H1 (cell line): Measurements from ENCODE around the gene IKZF1. TPM values are rescaled to one million over a fixed set of nuclear protein-coding genes. Genes with fewer than 3 reads are reported as not detected.

ENCODE experiments used
- BACH1 ChIP-seq: IDR thresholded peaks from 2 replicates; pipeline ENCODE4 v1.6.1; 2012; ENCODE audit warnings: low read length, improper control_type of control experiment
- BCL11A ChIP-seq, 2 experiments: IDR thresholded peaks; one replicate each; pipeline ENCODE4 v1.6.1; 2011; ENCODE audit warnings: low read depth in 2 of 2, low read length in 2 of 2, mild to moderate bottlenecking in 2 of 2
- BRCA1 ChIP-seq: IDR thresholded peaks from 2 replicates; pipeline ENCODE4 v1.6.1; 2012; ENCODE audit warnings: low read depth, low read length, improper control_type of control experiment
- CREB1 ChIP-seq: IDR thresholded peaks from 2 replicates; pipeline ENCODE4 v1.6.1; 2012; ENCODE audit warnings: inconsistent platforms
- EP300 ChIP-seq, 2 experiments: IDR thresholded peaks; 1 replicate in 1 of 2; 2 replicates in 1 of 2; pipeline ENCODE4 v1.6.1; 2011 to 2012; ENCODE audit warnings: low read depth in 2 of 2, low read length in 2 of 2, mild to moderate bottlenecking in 2 of 2, borderline replicate concordance in 1 of 2, inconsistent platforms in 1 of 2, moderate library complexity in 1 of 2
- EZH2 ChIP-seq: fragments of 200-600 bp; sonication (generic); IDR thresholded peaks from 2 replicates; pipeline ENCODE4 v1.7.1; 2012; ENCODE audit warnings: low read depth, mild to moderate bottlenecking, moderate library complexity, low read length, inconsistent platforms; ENCODE audit not compliant: severe bottlenecking
- HDAC2 ChIP-seq, 2 experiments: fragments of 300-600 bp in 1 of 2; sonication (generic) in 1 of 2; IDR thresholded peaks; 2 replicates each; pipeline ENCODE4 v1.6.1; 2011 to 2012; ENCODE audit warnings: low read depth in 2 of 2, low read length in 2 of 2, mild to moderate bottlenecking in 2 of 2, moderate library complexity in 2 of 2, borderline replicate concordance in 1 of 2, inconsistent platforms in 1 of 2
- JUND ChIP-seq: IDR thresholded peaks from 2 replicates; pipeline ENCODE4 v1.6.1; 2011; ENCODE audit warnings: mild to moderate bottlenecking, improper control_type of control experiment, low read length
- KDM4A ChIP-seq: IDR thresholded peaks from one replicate; pipeline ENCODE4 v1.7.1; 2012; ENCODE audit warnings: low read depth, mild to moderate bottlenecking, moderate library complexity, low read length, inconsistent platforms; ENCODE audit not compliant: severe bottlenecking
- NANOG ChIP-seq: IDR thresholded peaks from 2 replicates; pipeline ENCODE4 v1.6.1; 2011; ENCODE audit warnings: low read length, low read depth, mild to moderate bottlenecking, inconsistent platforms; ENCODE audit not compliant: insufficient read depth, poor library complexity, severe bottlenecking
- NRF1 ChIP-seq: IDR thresholded peaks from 2 replicates; pipeline ENCODE4 v1.6.1; 2011; ENCODE audit warnings: mild to moderate bottlenecking, low read depth, low read length, improper control_type of control experiment
- PHF8 ChIP-seq: fragments of 200-600 bp; sonication (generic); conservative IDR thresholded peaks from 2 replicates; pipeline ENCODE4 v1.7.1; 2012; ENCODE audit warnings: low read depth, mild to moderate bottlenecking, inconsistent platforms, low read length, moderate library complexity
- POLR2A ChIP-seq, 2 experiments: IDR thresholded peaks; 1 replicate in 1 of 2; 2 replicates in 1 of 2; pipeline ENCODE4 v1.6.1; 2011; ENCODE audit warnings: low read depth in 2 of 2, low read length in 2 of 2, mild to moderate bottlenecking in 2 of 2; ENCODE audit errors: control extremely low read depth in 1 of 2
- POLR2AphosphoS5 ChIP-seq: IDR thresholded peaks from 2 replicates; pipeline ENCODE4 v1.6.1; 2011; ENCODE audit warnings: low read depth, low read length
- RBBP5 ChIP-seq: IDR thresholded peaks from 2 replicates; pipeline ENCODE4 v1.7.1; 2012; ENCODE audit warnings: low read depth, mild to moderate bottlenecking, inconsistent platforms, low read length, moderate library complexity, borderline replicate concordance
- SIN3A ChIP-seq, 2 experiments: IDR thresholded peaks in 1 of 2; conservative IDR thresholded peaks in 1 of 2; 2 replicates each; pipeline ENCODE4 v1.6.1; 2011 to 2012; ENCODE audit warnings: low read length in 2 of 2, improper control_type of control experiment in 1 of 2, low read depth in 1 of 2, mild to moderate bottlenecking in 1 of 2
- SP2 ChIP-seq: IDR thresholded peaks from 2 replicates; pipeline ENCODE4 v1.6.1; 2012; ENCODE audit warnings: mild to moderate bottlenecking, low read length, inconsistent platforms
- SP4 ChIP-seq: IDR thresholded peaks from 2 replicates; pipeline ENCODE4 v1.6.1; 2012; ENCODE audit warnings: low read length, inconsistent platforms
- TAF1 ChIP-seq: IDR thresholded peaks from 2 replicates; pipeline ENCODE4 v1.6.1; 2011; ENCODE audit warnings: mild to moderate bottlenecking, low read depth, low read length
- TAF7 ChIP-seq: optimal IDR thresholded peaks from 2 replicates; pipeline ENCODE3; 2011; ENCODE audit warnings: low read depth, mild to moderate bottlenecking, inconsistent platforms, low read length, moderate library complexity, borderline replicate concordance
- polyA plus RNA-seq, 7 experiments: library from polyadenylated mRNA; depleted of rRNA in 3 of 7; stranded (reverse) in 5 of 7; unstranded in 2 of 7; fragments of >200 nt in 5 of 7; fragments of 200-250 nt in 2 of 7; gene quantifications; 1 replicate in 5 of 7; 2 replicates in 1 of 7; 4 replicates in 1 of 7; pipeline versions ENCODE4 v1.2.1 to v1.2.3, GENCODE V29; 2011 to 2013; ENCODE audit warnings: missing spikeins in 2 of 7, mixed read lengths in 2 of 7
- total RNA-seq: library from RNA; stranded (reverse); fragmentation: NEBNext Ultra II Directional; extraction: Animal tissue kit (Norgen Biotek cat#: 25700); gene quantifications from 2 replicates; pipeline ENCODE4 v1.2.1, GENCODE V29; 2021
- TF ChIP-seq, protein P1 (sequence below): IDR thresholded peaks from 2 replicates; pipeline ENCODE4 v1.6.1; 2011; ENCODE audit warnings: low read length, improper control_type of control experiment
- TF ChIP-seq, protein P2 (sequence below): IDR thresholded peaks from 2 replicates; pipeline ENCODE4 v1.6.1; 2012; ENCODE audit warnings: inconsistent platforms

IKZF1 gene
- total and polyA plus RNA-seq, 2 of the 8 experiments (the other 6 are each of a cell fraction or from before 2014, with no cell fraction given): 0.74 to 1.5 TPM

DNA sequence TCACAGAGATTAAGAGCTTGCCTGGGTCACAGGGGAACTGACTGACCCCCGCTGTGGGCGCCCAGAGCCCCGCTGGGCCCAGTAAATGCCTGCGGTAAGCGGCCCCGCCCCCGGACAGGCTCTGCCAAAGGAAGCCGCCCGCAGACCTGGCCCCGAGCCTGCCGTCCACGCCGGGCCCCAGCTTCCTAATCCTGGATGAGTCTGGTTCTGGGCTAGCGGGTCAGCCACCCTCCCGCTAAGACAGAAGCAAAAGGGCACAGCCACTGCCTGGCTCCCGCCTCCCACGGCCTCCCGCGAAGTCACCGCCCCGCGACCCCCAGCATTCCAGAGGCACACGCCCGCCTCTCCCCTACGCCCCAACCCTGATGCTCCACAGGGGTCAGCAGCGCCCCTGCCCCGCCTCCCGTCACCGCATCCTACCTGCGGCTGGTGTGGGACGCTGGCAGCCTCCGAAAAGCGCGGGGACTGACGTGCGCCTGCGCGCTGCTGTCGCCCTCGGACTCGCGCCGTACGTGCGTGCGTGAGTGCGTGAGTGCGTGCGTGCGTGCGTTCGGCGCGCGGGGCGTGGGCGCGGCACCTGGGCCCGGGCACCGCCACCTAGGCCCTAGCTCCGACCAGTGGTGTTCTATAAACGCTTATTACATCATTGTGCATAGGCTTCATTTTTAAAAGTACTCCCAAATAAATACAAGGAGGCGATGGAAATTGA is 145.5 kb downstream of the IKZF1 start, which contains the start of gene FIGNL1 (continued):
- TF ChIP-seq POLR2A (IDR thresholded peaks at IDR 0.05; ENCODE audit: control extremely low read depth in 1 of 2, low read depth in 2 of 2, low read length in 2 of 2): peak in 1 of 2 experiments; percentile 31; a peak in 1 of 3 replicates
- TF ChIP-seq EZH2: no peak
- peak; percentile 70; the same call in 1 of the 2 replicates for TF ChIP-seq RBBP5
- TF ChIP-seq, protein P1, sequence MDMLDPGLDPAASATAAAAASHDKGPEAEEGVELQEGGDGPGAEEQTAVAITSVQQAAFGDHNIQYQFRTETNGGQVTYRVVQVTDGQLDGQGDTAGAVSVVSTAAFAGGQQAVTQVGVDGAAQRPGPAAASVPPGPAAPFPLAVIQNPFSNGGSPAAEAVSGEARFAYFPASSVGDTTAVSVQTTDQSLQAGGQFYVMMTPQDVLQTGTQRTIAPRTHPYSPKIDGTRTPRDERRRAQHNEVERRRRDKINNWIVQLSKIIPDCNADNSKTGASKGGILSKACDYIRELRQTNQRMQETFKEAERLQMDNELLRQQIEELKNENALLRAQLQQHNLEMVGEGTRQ: no peak
- TF ChIP-seq, protein P2, sequence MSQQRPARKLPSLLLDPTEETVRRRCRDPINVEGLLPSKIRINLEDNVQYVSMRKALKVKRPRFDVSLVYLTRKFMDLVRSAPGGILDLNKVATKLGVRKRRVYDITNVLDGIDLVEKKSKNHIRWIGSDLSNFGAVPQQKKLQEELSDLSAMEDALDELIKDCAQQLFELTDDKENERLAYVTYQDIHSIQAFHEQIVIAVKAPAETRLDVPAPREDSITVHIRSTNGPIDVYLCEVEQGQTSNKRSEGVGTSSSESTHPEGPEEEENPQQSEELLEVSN: peak; percentile 93
- TF ChIP-seq BACH1: peak; percentile 32; the same call in 1 of the 2 replicates
- peak; percentile 54 for TF ChIP-seq NRF1
- no peak for TF ChIP-seq POLR2AphosphoS5
- TF ChIP-seq JUND: no peak
- peak; percentile 22 to 43; a peak in 1 of 4 replicates for TF ChIP-seq HDAC2 (IDR thresholded peaks at IDR 0.05; ENCODE audit: borderline replicate concordance in 1 of 2, low read depth in 2 of 2, low read length in 2 of 2)
- peak; percentile 78 for TF ChIP-seq KDM4A
- TF ChIP-seq TAF1: peak; percentile 54; the same call in 1 of the 2 replicates
- 0 out of 2 replicates have a peak, but pooled peaks have one; percentile 30 for TF ChIP-seq PHF8
- TF ChIP-seq EP300 (IDR thresholded peaks at IDR 0.05; ENCODE audit: borderline replicate concordance in 1 of 2, low read depth in 2 of 2, low read length in 2 of 2): no peak
- TF ChIP-seq BCL11A (IDR thresholded peaks at IDR 0.05; ENCODE audit: low read depth in 2 of 2, low read length in 2 of 2): no peak
- TF ChIP-seq CREB1: peak; percentile 68
- TF ChIP-seq TAF7: no peak
- 0 out of 4 replicates have a peak, but pooled peaks of 1 of the 2 experiments have one; percentile 22 for TF ChIP-seq SIN3A (conservative IDR thresholded peaks at IDR 0.05 in 1 of 2, IDR thresholded peaks at IDR 0.05 in 1 of 2; ENCODE audit: low read depth in 1 of 2, low read length in 2 of 2)
- no peak for TF ChIP-seq BRCA1
- TF ChIP-seq SP4: no peak
- peak; percentile 6 for TF ChIP-seq NANOG
- no peak for TF ChIP-seq SP2
